GM21515 (cell line): ENCODE measurements around the gene PDLIM1.

Experiments used
- ATAC-seq: cut with Tn5 transposase; IDR thresholded peaks from one replicate; pipeline ENCODE4 v1.9.1; 2021; ENCODE audit not compliant: unreplicated experiment

PDLIM1 gene

GRCh38 chr10:95289003-95289920 is 1.5 kb downstream of the PDLIM1 start:
- ATAC-seq: no peak

GRCh38 chr10:95288303-95288702 is 2.5 kb downstream of the PDLIM1 start:
- ATAC-seq: no peak

- no peak for ATAC-seq
Observed at GRCh38 chr10:95287281-95287680, 3.5 kb downstream of the PDLIM1 start.

DNA sequence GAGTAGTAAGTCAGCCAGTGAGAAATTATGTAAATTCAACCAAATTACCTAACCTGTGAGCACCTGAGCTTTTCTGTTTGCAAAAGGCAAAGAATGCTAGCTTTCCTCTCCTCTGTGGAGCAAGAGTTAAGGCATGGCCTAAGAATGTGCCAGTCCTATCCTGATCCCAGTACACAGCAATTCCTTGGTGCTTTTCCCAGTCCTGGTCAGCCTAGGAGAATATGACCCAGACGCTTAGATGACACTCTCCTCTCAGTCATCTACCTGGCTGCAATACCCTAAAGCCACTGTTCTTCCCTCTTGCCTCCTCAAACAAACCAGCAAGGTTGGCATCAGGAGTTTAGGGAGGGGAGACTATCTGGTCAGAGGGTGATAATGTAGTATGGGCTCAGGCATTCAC is 4.1 kb downstream of the PDLIM1 start:
- no peak for ATAC-seq

- ATAC-seq: no peak
Observed at GRCh38 chr10:95285556-95285955, 5.2 kb downstream of the PDLIM1 start.

DNA sequence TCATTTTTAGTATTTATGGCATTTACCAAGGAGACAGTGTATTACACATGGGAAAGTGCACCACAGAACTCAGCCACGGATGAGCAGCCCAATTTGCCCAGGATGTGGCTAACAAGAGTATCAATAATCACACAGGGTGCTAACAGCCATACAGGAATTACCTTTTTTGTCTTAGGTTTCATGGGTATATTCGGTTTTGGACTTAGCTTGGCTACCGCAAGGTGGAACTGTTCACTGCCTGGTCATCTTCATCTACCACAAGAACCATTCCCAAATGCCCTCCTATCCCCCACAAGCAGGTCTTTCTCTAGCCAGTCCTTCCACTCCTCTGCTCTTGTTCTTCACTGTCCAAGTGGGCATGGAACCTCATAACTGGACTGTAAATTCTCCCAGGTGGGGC is 6.0 kb downstream of the PDLIM1 start:
- ATAC-seq: no peak

GRCh38 chr10:95282107-95282506 is 8.7 kb downstream of the PDLIM1 start:
- ATAC-seq: no peak

DNA sequence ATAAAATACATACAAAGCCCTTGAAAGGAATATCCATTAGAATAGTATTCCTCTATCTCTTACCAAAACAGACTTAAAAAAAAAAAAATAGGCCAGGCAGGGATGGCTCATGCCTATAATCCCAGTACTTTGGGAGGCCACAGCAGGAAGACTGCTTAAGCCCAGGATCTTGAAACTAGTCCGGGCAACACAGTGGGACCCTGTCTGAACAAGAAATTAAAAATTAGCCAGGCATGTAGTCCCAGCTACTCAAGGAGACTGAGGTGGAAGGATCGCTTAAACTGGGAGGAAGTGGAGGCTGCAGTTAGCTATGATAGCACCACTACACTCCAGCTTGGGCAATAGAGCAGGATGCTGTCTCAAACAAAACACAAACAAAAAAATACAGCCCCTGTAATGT is 9.6 kb downstream of the PDLIM1 start:
- ATAC-seq: no peak

GRCh38 chr10:95280637-95281036 is 10.2 kb downstream of the PDLIM1 start:
- ATAC-seq: no peak

DNA sequence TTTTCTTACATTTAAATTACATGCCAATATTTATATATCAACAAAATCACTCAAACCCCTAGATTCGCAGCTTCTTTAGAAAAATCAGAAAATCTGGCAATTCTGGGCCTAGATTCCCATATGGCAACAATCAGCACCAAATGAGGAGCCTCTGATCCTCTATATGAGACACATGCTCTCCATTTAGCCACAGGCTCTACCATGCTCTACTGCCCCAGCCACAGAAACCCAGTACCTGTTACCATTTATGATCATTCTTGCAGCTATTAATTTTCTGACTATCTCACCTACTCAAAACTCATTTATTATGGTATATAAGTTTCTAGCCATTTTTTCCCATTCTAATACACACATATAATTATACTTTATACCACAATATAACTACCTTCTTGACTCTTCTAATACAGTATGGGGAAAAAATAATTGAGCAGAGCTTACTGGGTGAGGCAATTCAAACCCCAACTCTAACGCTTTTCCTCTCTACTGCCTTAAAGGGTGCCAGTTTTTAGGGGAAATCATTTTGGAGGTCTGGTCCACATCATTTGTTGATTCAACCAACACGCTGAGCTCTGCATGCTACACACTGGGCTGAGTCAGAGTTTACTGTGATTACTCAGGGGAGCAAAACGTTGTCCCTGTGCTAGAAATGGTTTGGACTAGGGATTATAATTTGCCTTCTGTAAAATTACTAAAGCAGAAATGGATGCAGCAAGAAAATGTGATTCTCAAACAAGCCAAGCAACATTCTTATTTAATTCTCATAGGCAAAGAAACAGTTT is 11.6 kb downstream of the PDLIM1 start:
- no peak for ATAC-seq

DNA sequence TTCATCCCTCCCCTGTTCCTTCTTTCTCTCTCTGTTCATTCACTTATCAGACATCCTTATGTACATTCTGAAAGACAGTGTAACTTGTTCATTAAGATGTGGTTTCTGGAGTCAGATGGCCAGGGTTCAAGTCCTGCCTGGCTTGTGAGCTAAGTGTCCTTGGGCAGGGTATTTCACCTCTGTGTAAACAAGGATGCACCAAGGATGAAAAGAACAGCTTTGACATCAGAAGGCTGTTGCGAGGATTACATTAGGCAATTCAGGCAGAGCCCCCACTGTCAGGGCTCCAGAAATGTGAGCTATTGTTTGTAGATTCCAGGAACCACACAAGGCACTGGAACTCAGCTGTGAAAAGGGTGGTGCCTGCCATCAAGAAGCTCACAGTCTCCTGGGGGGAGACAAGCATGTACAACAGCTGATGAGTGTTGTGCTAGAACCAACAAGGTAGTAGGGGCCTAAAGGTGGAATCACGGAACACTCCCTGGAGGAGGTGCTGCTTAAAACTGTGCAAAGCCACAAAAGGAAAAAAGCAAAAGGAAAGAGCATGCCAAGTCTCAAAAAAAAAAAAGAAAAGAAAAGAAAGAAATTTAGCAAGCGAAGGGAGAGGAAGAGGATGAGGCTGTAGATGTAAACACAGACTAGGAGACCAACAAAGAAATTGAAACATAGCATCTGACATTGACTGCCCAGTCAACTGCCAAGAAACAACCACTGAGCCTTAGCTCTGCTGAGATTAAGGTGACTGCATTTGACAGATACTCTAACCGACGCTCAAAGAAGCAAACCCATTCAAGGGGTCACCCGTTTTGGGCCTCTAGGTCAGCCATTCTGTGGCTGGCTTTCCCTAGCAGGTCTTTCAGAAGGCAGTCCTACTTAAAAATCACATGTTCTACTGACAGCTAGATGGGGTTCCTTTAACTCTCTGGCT is 12.5 kb downstream of the PDLIM1 start:
- no peak for ATAC-seq

DNA sequence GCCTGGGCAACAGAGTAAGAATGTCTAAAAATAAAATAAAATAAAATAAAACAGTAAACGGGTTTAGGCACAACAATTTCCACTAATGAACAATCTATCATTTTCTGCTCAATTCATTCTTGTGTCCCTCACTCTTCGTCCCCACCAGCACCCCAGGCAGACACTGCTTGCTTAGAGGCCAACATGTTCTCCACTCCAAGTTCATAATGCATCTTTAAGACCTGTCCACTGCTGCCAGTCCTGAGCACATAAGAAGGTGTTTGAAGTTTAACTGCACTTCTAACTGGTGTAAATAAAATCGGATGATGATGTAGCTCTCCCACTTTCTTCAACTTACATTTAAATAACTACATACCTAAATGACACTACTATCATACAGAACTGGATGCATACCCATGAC is 13.2 kb downstream of the PDLIM1 start:
- ATAC-seq: no peak

- ATAC-seq: no peak
Observed at GRCh38 chr10:95277201-95277570, 13.6 kb downstream of the PDLIM1 start.

DNA sequence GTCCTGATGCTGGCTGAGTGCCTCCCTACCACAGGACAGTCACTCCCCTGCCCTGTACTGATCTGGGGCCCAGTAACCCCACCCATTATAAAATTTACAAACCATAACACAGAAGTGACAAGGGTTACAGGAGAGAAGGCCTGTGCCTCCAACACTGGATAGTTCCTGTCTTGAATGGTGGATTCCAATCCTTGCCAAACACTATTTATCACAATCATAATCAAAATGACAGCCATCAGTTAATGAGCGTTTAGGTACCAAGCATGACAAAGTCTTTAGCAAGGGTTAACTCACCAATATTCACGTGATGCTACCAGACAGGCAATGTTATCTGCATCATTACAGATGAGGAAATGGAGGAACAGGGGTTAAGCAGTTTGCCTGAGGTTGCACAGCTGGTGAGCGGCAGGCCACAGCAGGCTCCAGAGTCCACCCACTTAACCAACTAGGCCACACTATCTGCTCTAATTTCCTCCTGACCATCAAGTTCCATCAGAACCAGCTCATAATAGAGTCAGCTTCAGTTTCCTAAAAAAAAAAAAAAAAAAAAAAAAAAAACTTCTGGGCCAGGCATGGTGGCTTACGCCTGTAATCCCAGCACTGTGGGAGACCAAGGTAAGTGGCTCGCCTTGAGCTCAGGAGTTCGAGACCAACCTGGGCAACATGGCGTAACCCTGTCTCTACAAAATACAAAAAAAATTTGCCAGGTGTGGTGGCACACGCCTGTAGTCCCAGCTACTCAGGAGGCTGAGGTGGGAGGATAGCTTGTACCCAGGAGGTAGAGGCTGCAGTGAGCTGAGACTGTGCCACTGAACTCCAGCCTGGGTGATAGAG is 14.2 kb downstream of the PDLIM1 start:
- ATAC-seq: no peak

- ATAC-seq: no peak
Observed at GRCh38 chr10:95275726-95276366, 15.0 kb downstream of the PDLIM1 start.

DNA sequence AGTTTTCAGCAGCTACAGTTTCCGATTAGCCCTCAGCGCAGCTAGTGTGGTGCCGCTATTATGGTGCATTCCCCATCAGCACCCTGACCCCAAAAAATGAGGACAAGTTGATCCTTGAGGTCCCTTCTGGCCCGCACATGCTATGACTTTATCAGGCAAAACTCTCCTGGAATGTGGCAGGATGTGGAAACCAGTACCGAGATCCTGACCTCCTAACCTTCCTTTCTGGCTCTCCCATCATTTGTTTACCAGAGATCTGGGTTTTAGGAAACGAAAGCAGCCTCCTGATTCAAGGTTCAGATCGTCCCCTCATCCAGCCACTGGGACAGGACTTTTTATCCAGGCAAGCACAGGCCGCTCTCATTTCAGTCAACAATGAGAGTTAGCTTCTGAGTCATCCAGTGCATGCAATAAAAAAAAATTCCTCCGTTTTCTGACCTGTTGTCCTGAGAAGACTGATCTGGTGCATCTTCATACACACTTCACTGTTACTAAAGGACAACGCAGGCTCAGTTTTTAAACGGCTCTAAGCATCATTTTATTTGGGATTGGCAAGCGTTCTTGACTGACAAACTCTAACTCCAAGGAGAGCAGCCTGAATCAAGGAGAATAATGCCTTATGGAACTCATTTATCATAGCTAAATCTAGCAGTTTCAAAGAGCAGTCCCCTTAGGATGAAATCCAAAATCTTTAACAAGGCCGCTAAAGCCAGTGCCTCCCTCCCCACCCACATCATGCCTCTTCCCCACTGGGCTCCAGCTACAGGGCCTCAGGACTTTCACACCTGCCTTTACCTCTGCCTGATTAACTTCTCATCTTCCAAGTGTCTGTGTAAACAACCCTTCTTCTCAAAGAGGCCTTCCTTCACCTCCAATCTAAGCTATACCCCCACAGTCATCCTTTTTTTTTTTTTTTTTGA is 17.1 kb downstream of the PDLIM1 start:
- no peak for ATAC-seq

DNA sequence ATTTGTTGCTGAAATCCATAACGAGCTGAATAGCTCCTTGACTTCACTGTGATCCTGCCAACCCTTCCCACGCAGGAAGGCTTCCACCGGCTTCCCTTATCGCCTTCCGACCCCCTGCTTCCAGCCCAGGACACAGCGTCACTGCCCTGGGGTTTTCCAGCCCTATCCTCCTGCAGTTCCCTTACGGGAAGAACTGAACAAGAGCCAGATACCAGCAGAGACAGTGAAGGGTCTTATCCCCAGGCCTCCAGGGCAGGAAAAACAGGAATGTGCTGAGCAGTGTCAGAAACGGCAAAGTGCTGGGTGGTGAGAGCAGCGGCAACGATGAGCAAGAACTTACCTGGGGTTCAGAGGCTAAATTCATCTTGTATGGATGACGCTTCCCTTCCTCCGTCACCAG is 22.4 kb downstream of the PDLIM1 start:
- no peak for ATAC-seq

DNA sequence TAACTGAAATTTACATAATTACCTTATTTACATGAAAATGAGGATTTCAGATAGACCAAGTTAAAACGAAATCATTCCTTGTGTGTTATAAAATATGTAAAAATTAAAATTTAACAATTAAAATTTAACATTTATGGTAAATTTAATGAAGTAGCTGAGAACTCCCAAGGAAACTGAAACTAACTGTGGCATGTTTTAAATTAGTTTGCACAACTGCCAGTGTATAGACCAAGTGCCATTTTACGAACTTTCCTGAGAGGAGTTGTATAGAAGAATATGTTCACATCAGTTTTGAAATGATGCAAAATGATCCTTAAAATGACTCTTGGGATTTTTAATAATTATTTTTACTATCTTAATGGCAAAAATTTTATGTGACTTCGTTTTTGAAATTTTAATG is 23.6 kb downstream of the PDLIM1 start:
- no peak for ATAC-seq

GRCh38 chr10:95266674-95267095 is 24.1 kb downstream of the PDLIM1 start:
- ATAC-seq: no peak
